ENCODE measurements around the gene COPS9. TPM values are rescaled to one million over a fixed set of nuclear protein-coding genes. Genes with fewer than 3 reads are reported as not detected.

COPS9 gene
- total RNA-seq = 176 and 282 TPM in 2 replicates

DNA sequence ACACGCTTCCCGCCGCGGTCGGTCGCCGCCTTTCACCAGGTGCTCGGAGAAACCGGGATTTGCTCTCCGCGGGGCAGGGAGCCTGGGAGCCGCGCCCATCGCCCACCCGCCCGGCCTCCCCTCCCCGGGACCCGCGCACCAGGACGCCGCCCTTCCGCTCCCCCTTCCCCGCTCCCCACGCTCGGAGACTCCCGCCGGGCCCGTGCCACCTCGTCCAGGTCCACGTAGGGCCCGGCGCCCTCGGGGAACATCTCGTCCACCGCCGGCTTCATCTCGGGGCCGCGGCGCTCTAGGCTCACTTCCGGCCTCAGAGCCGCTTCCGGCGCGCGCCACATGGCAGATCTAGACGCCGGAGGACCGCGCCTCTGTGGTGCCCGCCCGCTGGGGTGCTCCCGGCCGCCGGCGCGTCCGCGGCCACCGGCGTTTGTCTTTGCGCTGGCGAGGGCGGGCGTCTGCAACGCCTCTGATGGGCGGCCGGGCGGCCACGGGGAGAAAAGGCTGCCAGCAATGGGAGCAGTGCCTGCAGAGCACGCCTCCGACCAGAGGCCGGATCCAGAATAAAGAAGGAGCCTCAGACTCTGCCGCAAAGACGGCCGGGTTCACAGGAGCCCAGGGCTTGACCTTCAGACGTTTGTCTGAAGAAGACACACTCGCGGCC lies at the start of gene COPS9:
Gene COPS9, minus strand, starts transcription at position 293 of the 658 bp plus-strand sequence. Its CDS starts 21 bp downstream, at position 272.

GRCh38 chr2:240140511-240140910 lies 4.4 kb upstream of the COPS9 start, which contains the start of gene OTOS:
Gene OTOS (minus strand): TSS chr2:240140658. CDS start chr2:240140326, 332 bp downstream.

Other genes starting within 250 kb of the COPS9 start
- gene NDUFA10, start 111.0 kb downstream of the COPS9 start, total RNA-seq = 116 and 184 TPM in 2 replicates
- gene OR6B2, start 105.9 kb downstream of the COPS9 start, total RNA-seq = not detected in 2 replicates
- not detected in 2 replicates for gene OR6B3, start 82.8 kb downstream of the COPS9 start, total RNA-seq
- gene OTOS, start 4.4 kb upstream of the COPS9 start, total RNA-seq = not detected in 2 replicates

Measured in epithelial cell of alveolus of lung (primary cell).